Measurements from ENCODE around the gene ABI3BP.

ABI3BP gene

GRCh38 chr3:100720426-100720825 is 272.8 kb downstream of the ABI3BP start:
- no peak for DNase-seq (ENCODE audit: low read depth)
- no peak overlapping the region for H3K4me3 ChIP-seq (ENCODE audit: low read length)
- TF ChIP-seq, protein P1, sequence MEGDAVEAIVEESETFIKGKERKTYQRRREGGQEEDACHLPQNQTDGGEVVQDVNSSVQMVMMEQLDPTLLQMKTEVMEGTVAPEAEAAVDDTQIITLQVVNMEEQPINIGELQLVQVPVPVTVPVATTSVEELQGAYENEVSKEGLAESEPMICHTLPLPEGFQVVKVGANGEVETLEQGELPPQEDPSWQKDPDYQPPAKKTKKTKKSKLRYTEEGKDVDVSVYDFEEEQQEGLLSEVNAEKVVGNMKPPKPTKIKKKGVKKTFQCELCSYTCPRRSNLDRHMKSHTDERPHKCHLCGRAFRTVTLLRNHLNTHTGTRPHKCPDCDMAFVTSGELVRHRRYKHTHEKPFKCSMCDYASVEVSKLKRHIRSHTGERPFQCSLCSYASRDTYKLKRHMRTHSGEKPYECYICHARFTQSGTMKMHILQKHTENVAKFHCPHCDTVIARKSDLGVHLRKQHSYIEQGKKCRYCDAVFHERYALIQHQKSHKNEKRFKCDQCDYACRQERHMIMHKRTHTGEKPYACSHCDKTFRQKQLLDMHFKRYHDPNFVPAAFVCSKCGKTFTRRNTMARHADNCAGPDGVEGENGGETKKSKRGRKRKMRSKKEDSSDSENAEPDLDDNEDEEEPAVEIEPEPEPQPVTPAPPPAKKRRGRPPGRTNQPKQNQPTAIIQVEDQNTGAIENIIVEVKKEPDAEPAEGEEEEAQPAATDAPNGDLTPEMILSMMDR (IDR thresholded peaks at IDR 0.05; ENCODE audit: insufficient read depth, low read depth, low read length, missing control alignments): no peak

DNA sequence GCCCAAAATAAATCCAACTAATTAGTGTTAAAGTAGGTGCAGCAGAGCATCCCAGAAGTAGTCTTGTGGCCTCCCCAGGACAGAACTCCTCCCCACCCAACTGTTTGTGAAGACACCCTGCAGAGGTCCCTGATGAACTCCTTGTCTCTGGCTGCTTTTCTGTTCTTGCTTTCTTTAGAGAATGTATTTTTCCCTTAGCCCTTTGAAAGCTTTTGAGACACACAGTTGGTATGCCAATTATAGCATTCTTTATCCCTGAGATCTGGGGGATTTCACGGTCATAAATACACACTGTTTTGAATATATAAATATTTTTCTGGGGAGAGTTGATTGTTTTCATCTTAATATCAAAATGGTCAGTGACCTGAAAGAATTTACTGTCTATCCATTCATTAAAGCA is 274.1 kb downstream of the ABI3BP start:
- no peak overlapping the region for H3K4me3 ChIP-seq (ENCODE audit: low read length)
- no peak for DNase-seq (ENCODE audit: low read depth)
- TF ChIP-seq, protein P1 (IDR thresholded peaks at IDR 0.05; ENCODE audit: insufficient read depth, low read depth, low read length, missing control alignments): no peak

DNA sequence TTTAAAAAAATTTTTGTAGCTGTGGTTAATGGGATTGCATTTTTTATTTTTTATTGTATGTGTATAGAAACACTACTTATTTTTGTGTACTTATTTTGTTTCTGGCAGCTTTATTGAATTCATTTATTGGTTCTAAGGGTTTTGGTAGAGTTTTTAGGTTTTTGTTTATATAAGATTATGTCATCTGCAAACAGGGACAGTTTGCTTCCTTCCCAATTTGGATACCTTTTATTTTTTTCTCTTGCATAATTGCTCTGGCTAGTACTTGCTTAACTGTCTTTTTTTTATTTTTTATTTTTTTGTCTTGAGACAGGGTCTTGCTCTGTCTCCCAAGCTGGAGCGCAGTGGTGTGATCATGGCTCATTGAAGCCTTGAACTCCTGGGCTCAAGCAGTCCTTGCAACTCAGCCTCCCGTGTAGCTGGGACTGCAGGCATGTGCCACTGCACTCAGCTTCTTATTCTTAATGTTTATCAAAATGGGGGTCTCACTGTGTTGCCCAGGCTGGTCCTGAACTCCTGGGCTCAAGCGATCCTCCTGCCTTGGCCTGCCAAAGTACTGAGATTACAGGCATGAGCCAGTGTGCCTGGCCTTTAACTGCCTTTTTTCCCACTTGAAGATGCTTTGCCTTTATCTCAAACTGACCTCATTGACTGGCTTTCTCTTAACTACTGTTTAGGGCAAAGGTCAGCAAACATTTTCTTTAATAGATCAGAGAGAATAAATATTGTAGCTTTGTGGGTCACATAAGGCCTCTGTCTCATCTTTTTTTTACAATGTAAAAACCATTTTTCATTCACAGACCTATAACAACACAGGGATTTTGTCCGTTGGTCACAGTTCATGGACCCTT is 275.4 kb downstream of the ABI3BP start:
- no peak for DNase-seq (ENCODE audit: low read depth)
- H3K4me3 ChIP-seq (ENCODE audit: low read length): no peak overlapping the region
- TF ChIP-seq, protein P1 (IDR thresholded peaks at IDR 0.05; ENCODE audit: insufficient read depth, low read depth, low read length, missing control alignments): no peak

DNA sequence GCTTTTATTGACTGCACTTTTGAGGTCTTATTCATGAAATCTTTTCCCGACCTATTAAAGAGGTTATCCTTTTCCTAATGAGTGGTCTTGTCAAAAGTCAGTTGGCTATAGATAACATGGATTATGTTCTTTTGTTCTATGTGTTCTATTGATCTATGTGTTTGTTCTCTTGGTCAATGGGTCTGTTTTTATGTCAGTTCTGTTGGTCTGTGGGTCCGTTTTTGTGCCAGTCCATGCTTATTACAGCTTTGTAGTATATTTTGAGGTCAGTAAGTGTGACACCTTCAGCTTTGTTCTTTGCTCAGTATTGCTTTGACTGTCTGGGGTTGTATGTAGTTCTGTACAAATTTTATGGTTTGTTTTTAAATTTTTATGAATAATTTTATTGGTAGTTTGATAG is 276.2 kb downstream of the ABI3BP start:
- no peak overlapping the region for H3K4me3 ChIP-seq (ENCODE audit: low read length)
- TF ChIP-seq, protein P1 (IDR thresholded peaks at IDR 0.05; ENCODE audit: insufficient read depth, low read depth, low read length, missing control alignments): no peak

GRCh38 chr3:100715176-100715575 is 278.0 kb downstream of the ABI3BP start:
- H3K4me3 ChIP-seq (ENCODE audit: low read length): no peak overlapping the region
- TF ChIP-seq, protein P1 (IDR thresholded peaks at IDR 0.05; ENCODE audit: insufficient read depth, low read depth, low read length, missing control alignments): no peak
- DNase-seq (ENCODE audit: low read depth): no peak

More for the DNA sequence above, 276.2 kb downstream of the ABI3BP start:
- no peak for DNase-seq (ENCODE audit: low read depth)

- TF ChIP-seq, protein P1 (IDR thresholded peaks at IDR 0.05; ENCODE audit: insufficient read depth, low read depth, low read length, missing control alignments): peak; percentile 52
- DNase-seq (ENCODE audit: low read depth): peak; percentile 83
- H3K4me3 ChIP-seq (ENCODE audit: low read length): peak overlapping the region; percentile 79
Measured at GRCh38 chr3:100710261-100710968, 282.8 kb downstream of the ABI3BP start.

All from epithelial cell of esophagus (primary cell).